ENCODE results near the gene CRB2.

Gene CRB2

DNA sequence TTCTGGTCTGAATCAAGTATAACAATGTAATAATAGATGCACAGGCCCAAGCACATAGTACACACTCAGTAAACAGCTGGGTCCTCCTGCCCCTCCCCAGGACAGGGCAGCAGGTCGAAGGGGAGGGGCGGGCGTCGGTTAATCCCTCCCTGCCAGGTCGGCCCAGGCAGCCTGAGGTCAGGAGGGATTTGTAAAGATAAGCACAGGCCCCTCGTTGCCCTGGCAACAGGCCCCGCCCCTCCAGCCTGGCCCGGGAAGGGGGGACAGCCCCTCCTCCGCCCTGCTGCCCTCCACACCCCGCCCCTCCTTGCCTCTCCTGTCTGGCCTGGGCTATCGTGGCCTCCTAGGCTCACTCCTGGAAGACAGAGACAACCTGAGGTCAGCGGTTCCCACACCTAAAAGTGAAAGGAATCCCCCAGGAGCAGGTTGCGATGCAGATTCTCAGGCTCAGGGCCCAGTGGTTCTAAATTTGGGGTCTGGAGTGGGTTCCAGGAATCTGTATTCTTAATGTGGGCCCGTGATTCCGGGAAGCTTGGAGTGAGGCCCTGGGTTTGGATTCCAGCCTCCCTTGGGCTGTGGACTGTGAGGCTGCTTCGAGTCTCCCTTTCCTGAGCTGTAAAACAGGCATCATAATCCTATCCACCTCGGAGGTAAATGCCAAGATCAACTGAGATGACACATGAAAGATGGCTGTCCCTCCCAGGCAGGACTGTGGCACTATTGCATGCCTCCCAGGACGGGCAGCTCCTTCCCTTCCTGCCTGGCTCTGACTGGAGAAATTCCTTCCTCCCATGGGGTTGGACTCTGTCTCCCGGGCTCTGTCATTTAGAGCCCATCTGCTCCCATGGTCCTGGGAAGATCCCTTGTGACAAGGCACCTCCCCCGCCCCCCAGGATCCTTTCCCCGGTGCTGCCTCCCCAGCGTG, 4.4 kb downstream of the CRB2 start:
- TF ChIP-seq TOX (CRISPR knock-in tag; IDR thresholded peaks at IDR 0.05; ENCODE audit: borderline replicate concordance) = no peak
- ATAC-seq = no peak; the same call in 2 of the 3 replicates

DNA sequence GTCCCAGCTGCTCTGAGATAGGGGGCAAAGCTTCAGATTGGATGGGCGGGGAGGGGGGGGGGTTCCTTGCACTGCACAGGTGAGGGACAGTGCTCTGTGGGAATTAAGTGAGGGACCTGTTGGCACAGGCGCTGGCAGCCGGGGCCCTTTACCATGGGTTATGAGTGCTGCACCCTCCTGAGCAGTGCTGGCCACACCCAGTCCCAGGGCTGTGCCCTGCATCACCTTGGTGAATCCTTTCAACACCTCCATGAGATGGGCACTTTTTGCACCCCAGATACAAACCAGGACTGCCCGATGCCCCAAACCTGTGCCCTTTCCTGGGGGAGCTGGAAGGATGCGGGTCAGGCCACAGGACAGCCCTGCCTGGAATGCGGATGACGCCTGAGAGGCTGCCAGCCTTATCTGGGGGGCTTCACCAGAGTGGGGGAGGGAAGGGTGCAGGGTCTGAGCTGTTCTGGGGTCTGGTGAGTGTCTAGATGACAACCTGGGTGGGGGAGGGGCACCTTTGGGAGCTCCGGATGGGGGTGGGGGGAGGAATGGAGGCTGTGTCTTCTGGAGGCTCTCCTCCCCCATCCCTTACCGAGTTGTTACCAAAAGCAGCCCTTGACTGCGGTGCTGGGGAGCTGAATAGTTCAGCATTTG, 5.2 kb downstream of the CRB2 start:
- TF ChIP-seq ZC3H10 (CRISPR knock-in tag; IDR thresholded peaks at IDR 0.05) (no peak), ISL1 (CRISPR knock-in tag; IDR thresholded peaks at IDR 0.05) (no peak), ZNF565 (CRISPR knock-in tag; conservative IDR thresholded peaks at IDR 0.05; ENCODE audit: low read depth) (no peak), ZNF70 (CRISPR knock-in tag; IDR thresholded peaks at IDR 0.05) (no peak), BACH2 (CRISPR knock-in tag; IDR thresholded peaks at IDR 0.05; ENCODE audit: borderline replicate concordance) (no peak), TCF4 (CRISPR knock-in tag; IDR thresholded peaks at IDR 0.05; ENCODE audit: borderline replicate concordance) (no peak), ARNTL (CRISPR knock-in tag; IDR thresholded peaks at IDR 0.05; ENCODE audit: borderline replicate concordance, low read depth) (no peak), ZFP30 (CRISPR knock-in tag; IDR thresholded peaks at IDR 0.05) (no peak), PPARA (CRISPR knock-in tag; IDR thresholded peaks at IDR 0.05; ENCODE audit: borderline replicate concordance) (no peak), ZFP3 (CRISPR knock-in tag; IDR thresholded peaks at IDR 0.05) (no peak), SNAI2 (CRISPR knock-in tag; IDR thresholded peaks at IDR 0.05) (no peak), GLIS3 (CRISPR knock-in tag; IDR thresholded peaks at IDR 0.05) (no peak), TOX (CRISPR knock-in tag; IDR thresholded peaks at IDR 0.05; ENCODE audit: borderline replicate concordance) (no peak)
- TF ChIP-seq, protein P1, sequence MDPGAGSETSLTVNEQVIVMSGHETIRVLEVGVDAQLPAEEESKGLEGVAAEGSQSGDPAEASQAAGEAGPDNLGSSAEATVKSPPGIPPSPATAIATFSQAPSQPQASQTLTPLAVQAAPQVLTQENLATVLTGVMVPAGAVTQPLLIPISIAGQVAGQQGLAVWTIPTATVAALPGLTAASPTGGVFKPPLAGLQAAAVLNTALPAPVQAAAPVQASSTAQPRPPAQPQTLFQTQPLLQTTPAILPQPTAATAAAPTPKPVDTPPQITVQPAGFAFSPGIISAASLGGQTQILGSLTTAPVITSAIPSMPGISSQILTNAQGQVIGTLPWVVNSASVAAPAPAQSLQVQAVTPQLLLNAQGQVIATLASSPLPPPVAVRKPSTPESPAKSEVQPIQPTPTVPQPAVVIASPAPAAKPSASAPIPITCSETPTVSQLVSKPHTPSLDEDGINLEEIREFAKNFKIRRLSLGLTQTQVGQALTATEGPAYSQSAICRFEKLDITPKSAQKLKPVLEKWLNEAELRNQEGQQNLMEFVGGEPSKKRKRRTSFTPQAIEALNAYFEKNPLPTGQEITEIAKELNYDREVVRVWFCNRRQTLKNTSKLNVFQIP (CRISPR knock-in tag; IDR thresholded peaks at IDR 0.05; ENCODE audit: borderline replicate concordance, low read depth) = no peak
- TF ChIP-seq, protein P2, sequence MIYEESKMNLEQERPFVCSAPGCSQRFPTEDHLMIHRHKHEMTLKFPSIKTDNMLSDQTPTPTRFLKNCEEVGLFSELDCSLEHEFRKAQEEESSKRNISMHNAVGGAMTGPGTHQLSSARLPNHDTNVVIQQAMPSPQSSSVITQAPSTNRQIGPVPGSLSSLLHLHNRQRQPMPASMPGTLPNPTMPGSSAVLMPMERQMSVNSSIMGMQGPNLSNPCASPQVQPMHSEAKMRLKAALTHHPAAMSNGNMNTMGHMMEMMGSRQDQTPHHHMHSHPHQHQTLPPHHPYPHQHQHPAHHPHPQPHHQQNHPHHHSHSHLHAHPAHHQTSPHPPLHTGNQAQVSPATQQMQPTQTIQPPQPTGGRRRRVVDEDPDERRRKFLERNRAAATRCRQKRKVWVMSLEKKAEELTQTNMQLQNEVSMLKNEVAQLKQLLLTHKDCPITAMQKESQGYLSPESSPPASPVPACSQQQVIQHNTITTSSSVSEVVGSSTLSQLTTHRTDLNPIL (CRISPR knock-in tag; IDR thresholded peaks at IDR 0.05; ENCODE audit: low read depth) = no peak
- ATAC-seq = no peak

DNA sequence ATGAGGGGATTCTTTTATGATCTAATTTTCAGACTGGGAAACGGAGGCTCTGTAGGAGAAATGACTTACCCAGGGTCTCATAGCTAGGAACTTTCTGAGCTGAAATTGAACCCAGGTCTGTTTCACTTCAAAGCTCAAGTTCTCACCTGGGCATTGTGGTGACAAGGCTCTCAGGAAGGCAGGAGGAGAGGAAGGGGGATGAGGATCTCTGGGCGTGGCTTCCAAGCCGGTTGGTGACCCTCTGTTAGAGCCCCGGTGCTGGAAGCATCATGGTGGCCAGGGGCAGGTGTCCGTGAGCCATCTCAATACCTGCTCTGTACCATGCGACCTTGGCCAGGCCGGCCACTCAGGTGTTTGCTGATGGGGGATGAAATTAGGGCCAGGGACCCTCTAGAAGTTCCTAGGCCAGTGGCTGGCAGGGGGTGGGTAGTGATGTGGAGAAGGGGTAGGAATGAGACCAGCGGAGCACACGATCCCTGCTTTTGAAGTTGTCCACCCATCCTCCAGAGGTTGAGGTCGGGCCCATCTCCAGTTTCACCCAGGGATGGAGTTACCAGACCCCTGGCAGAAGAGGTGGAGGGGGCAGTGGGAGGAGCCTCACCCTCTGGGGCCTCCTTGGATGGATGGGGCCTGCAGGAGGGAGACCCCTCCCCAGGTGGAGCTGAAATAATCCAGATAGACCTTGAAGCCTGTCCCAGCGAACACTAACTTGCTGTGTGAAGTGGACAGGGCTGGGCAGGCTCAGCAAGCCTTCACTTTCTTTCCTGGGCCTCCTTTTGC, 5.9 kb downstream of the CRB2 start:
- no peak for ATAC-seq

More for the DNA sequence above, 5.9 kb downstream of the CRB2 start:
- TF ChIP-seq PPARA (CRISPR knock-in tag; IDR thresholded peaks at IDR 0.05; ENCODE audit: borderline replicate concordance) (no peak), BACH2 (CRISPR knock-in tag; IDR thresholded peaks at IDR 0.05; ENCODE audit: borderline replicate concordance) (no peak), TCF4 (CRISPR knock-in tag; IDR thresholded peaks at IDR 0.05; ENCODE audit: borderline replicate concordance) (no peak), ZC3H10 (CRISPR knock-in tag; IDR thresholded peaks at IDR 0.05) (no peak), ZFP30 (CRISPR knock-in tag; IDR thresholded peaks at IDR 0.05) (no peak), SNAI2 (CRISPR knock-in tag; IDR thresholded peaks at IDR 0.05) (no peak), ZNF70 (CRISPR knock-in tag; IDR thresholded peaks at IDR 0.05) (no peak), OSR1 (CRISPR knock-in tag; IDR thresholded peaks at IDR 0.05) (no peak), ISL1 (CRISPR knock-in tag; IDR thresholded peaks at IDR 0.05) (no peak), ZNF8 (CRISPR knock-in tag; IDR thresholded peaks at IDR 0.05) (no peak), CSDC2 (CRISPR knock-in tag; IDR thresholded peaks at IDR 0.05) (no peak), ZNF565 (CRISPR knock-in tag; conservative IDR thresholded peaks at IDR 0.05; ENCODE audit: low read depth) (no peak), ARNTL (CRISPR knock-in tag; IDR thresholded peaks at IDR 0.05; ENCODE audit: borderline replicate concordance, low read depth) (no peak), TOX (CRISPR knock-in tag; IDR thresholded peaks at IDR 0.05; ENCODE audit: borderline replicate concordance) (no peak), GLIS3 (CRISPR knock-in tag; IDR thresholded peaks at IDR 0.05) (no peak)
- TF ChIP-seq, protein P2 (CRISPR knock-in tag; IDR thresholded peaks at IDR 0.05; ENCODE audit: low read depth) = no peak
- TF ChIP-seq, protein P3, sequence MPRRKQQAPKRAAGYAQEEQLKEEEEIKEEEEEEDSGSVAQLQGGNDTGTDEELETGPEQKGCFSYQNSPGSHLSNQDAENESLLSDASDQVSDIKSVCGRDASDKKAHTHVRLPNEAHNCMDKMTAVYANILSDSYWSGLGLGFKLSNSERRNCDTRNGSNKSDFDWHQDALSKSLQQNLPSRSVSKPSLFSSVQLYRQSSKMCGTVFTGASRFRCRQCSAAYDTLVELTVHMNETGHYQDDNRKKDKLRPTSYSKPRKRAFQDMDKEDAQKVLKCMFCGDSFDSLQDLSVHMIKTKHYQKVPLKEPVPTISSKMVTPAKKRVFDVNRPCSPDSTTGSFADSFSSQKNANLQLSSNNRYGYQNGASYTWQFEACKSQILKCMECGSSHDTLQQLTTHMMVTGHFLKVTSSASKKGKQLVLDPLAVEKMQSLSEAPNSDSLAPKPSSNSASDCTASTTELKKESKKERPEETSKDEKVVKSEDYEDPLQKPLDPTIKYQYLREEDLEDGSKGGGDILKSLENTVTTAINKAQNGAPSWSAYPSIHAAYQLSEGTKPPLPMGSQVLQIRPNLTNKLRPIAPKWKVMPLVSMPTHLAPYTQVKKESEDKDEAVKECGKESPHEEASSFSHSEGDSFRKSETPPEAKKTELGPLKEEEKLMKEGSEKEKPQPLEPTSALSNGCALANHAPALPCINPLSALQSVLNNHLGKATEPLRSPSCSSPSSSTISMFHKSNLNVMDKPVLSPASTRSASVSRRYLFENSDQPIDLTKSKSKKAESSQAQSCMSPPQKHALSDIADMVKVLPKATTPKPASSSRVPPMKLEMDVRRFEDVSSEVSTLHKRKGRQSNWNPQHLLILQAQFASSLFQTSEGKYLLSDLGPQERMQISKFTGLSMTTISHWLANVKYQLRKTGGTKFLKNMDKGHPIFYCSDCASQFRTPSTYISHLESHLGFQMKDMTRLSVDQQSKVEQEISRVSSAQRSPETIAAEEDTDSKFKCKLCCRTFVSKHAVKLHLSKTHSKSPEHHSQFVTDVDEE (CRISPR knock-in tag; IDR thresholded peaks at IDR 0.05) = no peak
- TF ChIP-seq, protein P4, sequence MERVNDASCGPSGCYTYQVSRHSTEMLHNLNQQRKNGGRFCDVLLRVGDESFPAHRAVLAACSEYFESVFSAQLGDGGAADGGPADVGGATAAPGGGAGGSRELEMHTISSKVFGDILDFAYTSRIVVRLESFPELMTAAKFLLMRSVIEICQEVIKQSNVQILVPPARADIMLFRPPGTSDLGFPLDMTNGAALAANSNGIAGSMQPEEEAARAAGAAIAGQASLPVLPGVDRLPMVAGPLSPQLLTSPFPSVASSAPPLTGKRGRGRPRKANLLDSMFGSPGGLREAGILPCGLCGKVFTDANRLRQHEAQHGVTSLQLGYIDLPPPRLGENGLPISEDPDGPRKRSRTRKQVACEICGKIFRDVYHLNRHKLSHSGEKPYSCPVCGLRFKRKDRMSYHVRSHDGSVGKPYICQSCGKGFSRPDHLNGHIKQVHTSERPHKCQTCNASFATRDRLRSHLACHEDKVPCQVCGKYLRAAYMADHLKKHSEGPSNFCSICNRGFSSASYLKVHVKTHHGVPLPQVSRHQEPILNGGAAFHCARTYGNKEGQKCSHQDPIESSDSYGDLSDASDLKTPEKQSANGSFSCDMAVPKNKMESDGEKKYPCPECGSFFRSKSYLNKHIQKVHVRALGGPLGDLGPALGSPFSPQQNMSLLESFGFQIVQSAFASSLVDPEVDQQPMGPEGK (CRISPR knock-in tag; IDR thresholded peaks at IDR 0.05; ENCODE audit: borderline replicate concordance) = no peak
- TF ChIP-seq, protein P1 (CRISPR knock-in tag; IDR thresholded peaks at IDR 0.05; ENCODE audit: borderline replicate concordance, low read depth) = no peak
